Mononuclear cell (primary cell): ENCODE measurements around the gene STAT6. TPM values are rescaled to one million over a fixed set of nuclear protein-coding genes. Genes with fewer than 3 reads are reported as not detected.

Experiments used
- H3K27me3 ChIP-seq: 2 replicates; pipeline ENCODE4 v1.6.0; 2011; ENCODE audit warnings: low read length, control low read depth; ENCODE audit not compliant: insufficient read depth
- H3K4me1 ChIP-seq: 2 replicates; pipeline ENCODE4 v1.5.1; 2011; ENCODE audit warnings: mild to moderate bottlenecking, low read length, control low read depth; ENCODE audit not compliant: insufficient read depth
- H3K4me3 ChIP-seq: 2 replicates; pipeline ENCODE4 v1.5.1; 2011; ENCODE audit warnings: mild to moderate bottlenecking, low read length, moderate library complexity
- H3K9me3 ChIP-seq: 2 replicates; pipeline ENCODE4 v1.5.1; 2011; ENCODE audit warnings: low read depth, mild to moderate bottlenecking, control low read depth, low read length
- total RNA-seq: library from RNA; depleted of rRNA; stranded (reverse); fragments of >200 nt; gene quantifications from one replicate; pipeline ENCODE4 v1.2.3, GENCODE V29; 2012

STAT6 gene
- total RNA-seq, 1 donor = 68.1 TPM

GRCh38 chr12:57046947-57047890 is 63.9 kb downstream of the STAT6 start:
- no peaks in the 10 kb centered on the region for H3K9me3 ChIP-seq
- no peak overlapping the region for H3K4me3 ChIP-seq
- H3K4me1 ChIP-seq = peaks cover 40% of the 10 kb centered on the region

GRCh38 chr12:57046086-57046791 is 64.9 kb downstream of the STAT6 start:
- Histone ChIP-seq H3K9me3 (no peaks in the 10 kb centered on the region), H3K4me1 (peaks cover 40% of the 10 kb centered on the region), H3K4me3 (no peak overlapping the region), H3K27me3 (no peaks in the 10 kb centered on the region)

More at GRCh38 chr12:57046947-57047890, 63.9 kb downstream of the STAT6 start:
- H3K27me3 ChIP-seq = no peaks in the 10 kb centered on the region

Other genes starting within 250 kb of the STAT6 start
- not detected for gene SDR9C7, start 177.0 kb downstream of the STAT6 start, total RNA-seq
- gene RDH16, start 153.8 kb downstream of the STAT6 start, total RNA-seq = 0.42 TPM
- 12.8 TPM for gene ZBTB39, start 104.8 kb downstream of the STAT6 start, total RNA-seq
- gene TAC3, start 94.8 kb downstream of the STAT6 start, total RNA-seq = not detected
- gene MYO1A, start 61.2 kb downstream of the STAT6 start, total RNA-seq = 0.31 TPM
- 6.6 TPM for gene NEMP1, start 32.6 kb downstream of the STAT6 start, total RNA-seq
- 16.3 TPM for gene NAB2, start 22.2 kb downstream of the STAT6 start, total RNA-seq
- gene LRP1, start 17.1 kb upstream of the STAT6 start, total RNA-seq = 56.0 TPM
- not detected for gene LRP1-AS, start 36.3 kb upstream of the STAT6 start, total RNA-seq
- gene NXPH4, start 105.4 kb upstream of the STAT6 start, total RNA-seq = not detected
- gene SHMT2, start 118.3 kb upstream of the STAT6 start, total RNA-seq = 50.6 TPM
- gene STAC3, start 139.8 kb upstream of the STAT6 start, total RNA-seq = 3.1 TPM